Right lobe of liver (tissue), 6 donors: ENCODE data around the gene UBLCP1. TPM values are rescaled to one million over a fixed set of nuclear protein-coding genes. Genes with fewer than 3 reads are reported as not detected.
A peak's percentile ranks its signal among the peaks of the same experiment; 100 is the strongest.

Source experiments
- ATAC-seq, 4 donors: fragments of 200-7000 bp; cut with Tn5 transposase; one replicate each; pipeline ENCODE4 v1.9.1; 2020; ENCODE audit warnings: mild to moderate bottlenecking in 4 of 4, moderate library complexity in 4 of 4
- DNase-seq, 3 donors: peaks; one replicate each; pipeline ENCODE4 v3.0.0-alpha.2; 2020
- H3K27ac ChIP-seq, 3 donors: fragments of 200-600 bp; one replicate each; pipeline ENCODE4 v1.8.0; 2022
- H3K27me3 ChIP-seq, 2 donors: fragments of 200-600 bp; one replicate each; pipeline ENCODE4 v1.8.0; 2022
- H3K36me3 ChIP-seq, 4 donors: fragments of 200-600 bp; sonication (generic) in 1 of 4; one replicate each; pipeline versions ENCODE4 v1.5.1 to v1.8.0; 2017 to 2022; ENCODE audit warnings: control low read depth in 1 of 4
- H3K4me1 ChIP-seq, 4 donors: fragments of 200-600 bp; sonication (generic) in 1 of 4; one replicate each; pipeline versions ENCODE4 v1.5.1 to v1.8.0; 2017 to 2022; ENCODE audit warnings: control low read depth in 1 of 4
- H3K4me3 ChIP-seq, 3 donors: fragments of 200-600 bp; one replicate each; pipeline ENCODE4 v1.8.0; 2022
- H3K9me3 ChIP-seq, 4 donors: fragments of 200-600 bp; sonication (generic) in 1 of 4; one replicate each; pipeline versions ENCODE4 v1.5.1 to v1.8.0; 2017 to 2022; ENCODE audit warnings: control low read depth in 1 of 4
- POLR2A ChIP-seq: fragments of 450-650 bp; IDR thresholded peaks from one replicate; pipeline ENCODE4 v1.6.1; 2017; ENCODE audit warnings: antibody characterized with exemption, mild to moderate bottlenecking
- WGBS: methylation state at CpG from one replicate; pipeline ENCODE4 v1.1.6; 2018; ENCODE audit warnings: low coverage, low lambda C conversion rate; ENCODE audit not compliant: insufficient coverage; ENCODE audit errors: missing lambda C conversion rate; 5-methylcytosine and 5-hydroxymethylcytosine counted together
- intact Hi-C, 2 donors: fragments of 100-400 bp; cut with DNase I; formaldehyde crosslinking; loops; one replicate each; pipeline versions ENCODE4 v1.11.2 to v1.14.1; 2022
- total RNA-seq, 6 experiments: library from RNA; depleted of rRNA in 2 of 6; stranded (reverse); fragments of >200 nt in 2 of 6; fragmentation: NEBNext Ultra II Directional in 3 of 6; extraction: Animal tissue kit (Norgen Biotek cat#: 25700) in 3 of 6; gene quantifications; one replicate each; pipeline versions ENCODE4 v1.1.0 to v1.2.4, GENCODE V29; 2016 to 2023
- TF ChIP-seq, protein P1 (sequence below), 4 donors: fragments of 200-600 bp in 3 of 4; fragments of 450-650 bp in 1 of 4; IDR thresholded peaks; one replicate each; pipeline versions ENCODE4 v1.5.1 to v1.8.0; 2016 to 2022; ENCODE audit warnings: antibody characterized with exemption in 4 of 4, mild to moderate bottlenecking in 2 of 4
- donor health status: DM: no; HTN: yes; CAD: no.
- donor health status: DM: no; HTN: no; CAD: no.
- donor health status: DM: no; HTN: no; CAD: no.
- donor health status: DM: no; HTN: yes; CAD: no.
- donor health status: DM: no; HTN: yes; CAD: no.

The UBLCP1 gene
- total RNA-seq, 6 experiments from 2014 or later: 5.5 to 13.8 (median 8.1) TPM

DNA sequence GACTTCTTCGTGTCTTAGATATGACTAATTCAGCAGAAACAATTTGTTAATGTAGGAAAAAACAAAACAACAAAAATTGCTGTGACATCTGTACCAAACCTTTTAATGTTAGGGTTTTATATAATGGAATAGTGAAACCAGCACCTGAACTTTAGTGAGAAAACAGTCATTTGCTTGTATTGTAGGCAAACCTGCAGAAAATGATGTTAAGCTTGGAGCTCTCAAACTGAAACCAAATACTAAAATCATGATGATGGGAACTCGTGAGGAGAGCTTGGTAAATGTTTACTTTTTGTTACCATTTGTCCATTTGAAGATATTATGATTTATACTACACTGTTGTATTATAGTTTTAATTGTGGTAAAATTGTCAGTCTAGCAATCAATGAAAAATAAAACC is 6.6 kb downstream of the UBLCP1 start:
- intact Hi-C loops: no loop called here
- no peak for DNase-seq
- H3K27ac ChIP-seq: no peak overlapping the region
- H3K4me1 ChIP-seq: no peaks in the 10 kb centered on the region
- H3K4me3 ChIP-seq: no peak overlapping the region
- no peak for ATAC-seq
- WGBS: 71% methylated on average over 2 of the region's 2 CpGs
- H3K27me3 ChIP-seq: no peaks in the 10 kb centered on the region
- no peak for TF ChIP-seq POLR2A
- TF ChIP-seq, protein P1, sequence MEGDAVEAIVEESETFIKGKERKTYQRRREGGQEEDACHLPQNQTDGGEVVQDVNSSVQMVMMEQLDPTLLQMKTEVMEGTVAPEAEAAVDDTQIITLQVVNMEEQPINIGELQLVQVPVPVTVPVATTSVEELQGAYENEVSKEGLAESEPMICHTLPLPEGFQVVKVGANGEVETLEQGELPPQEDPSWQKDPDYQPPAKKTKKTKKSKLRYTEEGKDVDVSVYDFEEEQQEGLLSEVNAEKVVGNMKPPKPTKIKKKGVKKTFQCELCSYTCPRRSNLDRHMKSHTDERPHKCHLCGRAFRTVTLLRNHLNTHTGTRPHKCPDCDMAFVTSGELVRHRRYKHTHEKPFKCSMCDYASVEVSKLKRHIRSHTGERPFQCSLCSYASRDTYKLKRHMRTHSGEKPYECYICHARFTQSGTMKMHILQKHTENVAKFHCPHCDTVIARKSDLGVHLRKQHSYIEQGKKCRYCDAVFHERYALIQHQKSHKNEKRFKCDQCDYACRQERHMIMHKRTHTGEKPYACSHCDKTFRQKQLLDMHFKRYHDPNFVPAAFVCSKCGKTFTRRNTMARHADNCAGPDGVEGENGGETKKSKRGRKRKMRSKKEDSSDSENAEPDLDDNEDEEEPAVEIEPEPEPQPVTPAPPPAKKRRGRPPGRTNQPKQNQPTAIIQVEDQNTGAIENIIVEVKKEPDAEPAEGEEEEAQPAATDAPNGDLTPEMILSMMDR (IDR thresholded peaks at IDR 0.05): no peak
- no peaks in the 10 kb centered on the region for H3K9me3 ChIP-seq
- peaks cover 0 to 30% (median 2%) of the 10 kb centered on the region in 4 donors for H3K36me3 ChIP-seq

DNA sequence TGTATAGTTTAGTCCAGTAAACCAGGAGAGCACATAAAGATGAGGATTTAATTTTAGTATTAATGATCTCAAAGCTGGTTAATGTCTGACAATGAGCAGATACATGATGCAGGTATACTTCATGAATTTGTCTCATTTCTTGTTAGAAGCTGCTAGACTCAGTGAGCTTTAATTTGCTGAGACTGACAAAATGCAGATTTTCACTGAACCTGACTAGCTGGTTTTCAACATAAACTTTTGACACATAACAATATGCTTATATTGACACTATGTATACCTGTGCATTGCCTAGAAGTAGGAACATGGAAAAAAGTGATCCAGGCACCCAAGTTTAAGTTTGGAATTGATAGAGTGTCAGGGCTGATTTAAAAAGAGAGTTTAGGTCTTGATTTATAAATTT is 10.8 kb downstream of the UBLCP1 start:
- intact Hi-C loops: no loop called here
- DNase-seq (no peak), ATAC-seq (no peak)
- peaks cover 0 to 50% (median 4%) of the 10 kb centered on the region in 4 donors for H3K36me3 ChIP-seq
- no peak for TF ChIP-seq POLR2A
- TF ChIP-seq, protein P1 (IDR thresholded peaks at IDR 0.05): no peak
- no peak overlapping the region for H3K27ac ChIP-seq
- H3K27me3 ChIP-seq: no peaks in the 10 kb centered on the region
- H3K4me3 ChIP-seq: no peak overlapping the region
- no peaks in the 10 kb centered on the region for H3K9me3 ChIP-seq
- no peaks in the 10 kb centered on the region for H3K4me1 ChIP-seq

DNA sequence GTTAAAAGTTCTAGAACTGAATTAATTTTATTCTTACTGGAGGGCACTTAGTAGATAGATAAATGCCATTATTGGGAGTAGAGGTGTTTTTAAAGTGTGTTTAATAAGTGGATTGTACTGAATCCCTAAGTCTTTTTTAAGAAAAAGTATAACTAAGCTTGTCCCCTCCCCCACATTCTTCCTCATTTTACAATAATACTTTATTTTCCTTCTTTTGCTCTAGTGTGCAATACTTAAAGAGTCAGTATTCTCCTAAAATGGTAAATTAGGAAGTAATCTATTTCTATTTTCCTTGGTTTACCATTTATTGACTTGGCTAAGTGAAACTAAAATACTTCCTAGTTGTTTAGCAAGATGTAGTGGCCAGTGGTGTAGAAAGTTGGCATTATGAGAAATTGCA is 11.6 kb downstream of the UBLCP1 start:
- DNase-seq (no peak), ATAC-seq (no peak)
- Histone ChIP-seq H3K36me3 (peaks cover 0 to 55% (median 4%) of the 10 kb centered on the region in 4 donors), H3K27me3 (no peaks in the 10 kb centered on the region), H3K4me1 (no peaks in the 10 kb centered on the region), H3K27ac (no peak overlapping the region), H3K4me3 (no peak overlapping the region), H3K9me3 (no peaks in the 10 kb centered on the region)
- intact Hi-C loops: no loop called here
- TF ChIP-seq POLR2A: no peak
- TF ChIP-seq, protein P1 (IDR thresholded peaks at IDR 0.05): no peak

DNA sequence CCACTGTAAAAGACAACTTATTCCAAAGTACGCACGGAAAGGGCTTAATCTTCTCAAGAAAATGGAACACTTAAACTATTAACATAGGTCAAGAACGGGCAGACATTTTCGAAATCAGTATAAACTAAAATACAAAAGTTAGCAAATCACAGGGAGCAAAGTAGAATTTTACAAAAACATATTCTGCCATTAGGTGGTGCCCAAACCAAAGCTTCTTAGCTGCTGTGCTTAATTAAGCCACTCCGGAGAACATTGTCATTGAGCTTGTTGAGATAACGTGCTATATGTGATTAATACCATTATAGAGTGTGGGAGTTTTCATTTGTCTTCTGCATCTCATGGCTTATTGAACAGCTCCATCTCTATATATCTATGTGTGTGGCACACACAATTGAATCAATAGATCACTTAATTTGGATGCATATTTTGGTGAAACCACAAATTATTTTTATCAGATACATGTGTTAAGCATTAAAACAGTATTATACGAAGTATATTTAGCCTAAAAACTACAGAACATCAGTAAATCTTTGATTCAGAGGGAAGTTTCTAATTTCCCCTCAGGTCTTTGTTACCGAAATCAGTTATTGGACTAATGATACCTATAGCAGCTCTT is 23.4 kb downstream of the UBLCP1 start:
- Histone ChIP-seq H3K27ac (no peak overlapping the region), H3K9me3 (no peaks in the 10 kb centered on the region), H3K27me3 (no peaks in the 10 kb centered on the region), H3K4me1 (no peaks in the 10 kb centered on the region), H3K4me3 (no peak overlapping the region), H3K36me3 (peaks cover 0 to 8% (median 2%) of the 10 kb centered on the region in 4 donors)
- TF ChIP-seq POLR2A: no peak
- TF ChIP-seq, protein P1 (IDR thresholded peaks at IDR 0.05): peak; percentile 23 to 46 (median 44)
- ATAC-seq: peak; percentile 34 to 55 (median 41)
- intact Hi-C loops: no loop called here
- DNase-seq: no peak
- WGBS: 42% methylated on average over 8 of the region's 8 CpGs

DNA sequence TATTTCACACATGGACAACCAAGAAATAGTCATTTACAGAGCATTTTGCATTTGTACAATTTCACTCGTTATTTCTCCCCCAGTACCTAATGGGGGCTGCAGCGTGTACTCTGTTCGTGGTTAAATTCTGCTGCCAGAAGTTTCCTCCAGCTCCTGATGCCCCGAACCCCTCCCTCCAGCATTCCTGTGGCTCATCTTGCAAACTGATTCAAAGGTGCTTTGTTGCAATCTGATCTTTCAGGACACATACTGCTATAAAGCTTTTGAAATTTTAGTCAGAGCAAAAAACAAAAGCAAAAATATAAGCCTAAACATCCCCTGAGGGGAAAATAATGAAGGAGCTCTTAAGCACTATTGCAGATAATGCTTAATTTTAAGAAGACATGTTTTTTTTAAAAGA is 27.7 kb downstream of the UBLCP1 start:
- H3K36me3 ChIP-seq: no peaks in the 10 kb centered on the region
- TF ChIP-seq, protein P1 (IDR thresholded peaks at IDR 0.05): no peak
- TF ChIP-seq POLR2A: no peak
- 54% methylated on average over 4 of the region's 4 CpGs for WGBS
- no peaks in the 10 kb centered on the region for H3K27me3 ChIP-seq
- no peak overlapping the region for H3K27ac ChIP-seq
- H3K4me1 ChIP-seq: no peaks in the 10 kb centered on the region
- ATAC-seq (no peak), DNase-seq (no peak)
- intact Hi-C loops: no loop called here
- no peak overlapping the region for H3K4me3 ChIP-seq
- no peaks in the 10 kb centered on the region for H3K9me3 ChIP-seq
